Measurements from ENCODE around the gene ANTXR2.

ANTXR2 gene

DNA sequence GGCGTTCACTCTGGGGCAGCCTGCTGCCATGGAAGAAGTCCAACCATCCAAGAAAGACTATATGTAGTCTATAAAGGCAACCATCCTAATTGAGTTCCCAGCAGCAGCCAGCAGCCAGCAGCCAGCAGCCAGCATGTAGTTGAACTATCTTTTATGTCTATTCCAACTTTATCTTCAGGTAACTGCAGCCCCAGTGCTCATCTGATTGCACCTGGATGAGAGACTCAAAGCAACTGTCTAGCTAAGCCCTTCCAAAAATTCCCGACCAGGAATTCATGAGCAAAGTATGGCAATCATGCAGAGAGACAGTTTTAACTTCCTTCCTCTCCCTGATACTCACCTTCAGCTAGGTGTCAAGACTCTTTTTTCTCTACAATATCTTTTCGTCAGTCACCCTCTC, 216.8 kb downstream of the ANTXR2 start:
- Histone ChIP-seq H3K4me3 (replicated peaks; ENCODE audit: insufficient read depth, low read length) (no peak overlapping the region), H3K27me3 (ENCODE audit: insufficient read depth, poor library complexity, severe bottlenecking) (no peaks in the 10 kb centered on the region), H3K27ac (replicated peaks) (no peak overlapping the region)
- DNase-seq (ENCODE audit: low read depth in 1 of 2, low spot score in 1 of 2), result no peak
- TF ChIP-seq, protein P1, sequence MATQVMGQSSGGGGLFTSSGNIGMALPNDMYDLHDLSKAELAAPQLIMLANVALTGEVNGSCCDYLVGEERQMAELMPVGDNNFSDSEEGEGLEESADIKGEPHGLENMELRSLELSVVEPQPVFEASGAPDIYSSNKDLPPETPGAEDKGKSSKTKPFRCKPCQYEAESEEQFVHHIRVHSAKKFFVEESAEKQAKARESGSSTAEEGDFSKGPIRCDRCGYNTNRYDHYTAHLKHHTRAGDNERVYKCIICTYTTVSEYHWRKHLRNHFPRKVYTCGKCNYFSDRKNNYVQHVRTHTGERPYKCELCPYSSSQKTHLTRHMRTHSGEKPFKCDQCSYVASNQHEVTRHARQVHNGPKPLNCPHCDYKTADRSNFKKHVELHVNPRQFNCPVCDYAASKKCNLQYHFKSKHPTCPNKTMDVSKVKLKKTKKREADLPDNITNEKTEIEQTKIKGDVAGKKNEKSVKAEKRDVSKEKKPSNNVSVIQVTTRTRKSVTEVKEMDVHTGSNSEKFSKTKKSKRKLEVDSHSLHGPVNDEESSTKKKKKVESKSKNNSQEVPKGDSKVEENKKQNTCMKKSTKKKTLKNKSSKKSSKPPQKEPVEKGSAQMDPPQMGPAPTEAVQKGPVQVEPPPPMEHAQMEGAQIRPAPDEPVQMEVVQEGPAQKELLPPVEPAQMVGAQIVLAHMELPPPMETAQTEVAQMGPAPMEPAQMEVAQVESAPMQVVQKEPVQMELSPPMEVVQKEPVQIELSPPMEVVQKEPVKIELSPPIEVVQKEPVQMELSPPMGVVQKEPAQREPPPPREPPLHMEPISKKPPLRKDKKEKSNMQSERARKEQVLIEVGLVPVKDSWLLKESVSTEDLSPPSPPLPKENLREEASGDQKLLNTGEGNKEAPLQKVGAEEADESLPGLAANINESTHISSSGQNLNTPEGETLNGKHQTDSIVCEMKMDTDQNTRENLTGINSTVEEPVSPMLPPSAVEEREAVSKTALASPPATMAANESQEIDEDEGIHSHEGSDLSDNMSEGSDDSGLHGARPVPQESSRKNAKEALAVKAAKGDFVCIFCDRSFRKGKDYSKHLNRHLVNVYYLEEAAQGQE (IDR thresholded peaks at IDR 0.05; ENCODE audit: insufficient replicate concordance, low read depth), result no peak
- TF ChIP-seq POLR2AphosphoS5 (IDR thresholded peaks at IDR 0.05; ENCODE audit: low read depth) (no peak), GABPA (IDR thresholded peaks at IDR 0.05; ENCODE audit: low read depth) (no peak), SPI1 (IDR thresholded peaks at IDR 0.05; ENCODE audit: borderline replicate concordance, low read depth) (no peak)
- TF ChIP-seq, protein P2, sequence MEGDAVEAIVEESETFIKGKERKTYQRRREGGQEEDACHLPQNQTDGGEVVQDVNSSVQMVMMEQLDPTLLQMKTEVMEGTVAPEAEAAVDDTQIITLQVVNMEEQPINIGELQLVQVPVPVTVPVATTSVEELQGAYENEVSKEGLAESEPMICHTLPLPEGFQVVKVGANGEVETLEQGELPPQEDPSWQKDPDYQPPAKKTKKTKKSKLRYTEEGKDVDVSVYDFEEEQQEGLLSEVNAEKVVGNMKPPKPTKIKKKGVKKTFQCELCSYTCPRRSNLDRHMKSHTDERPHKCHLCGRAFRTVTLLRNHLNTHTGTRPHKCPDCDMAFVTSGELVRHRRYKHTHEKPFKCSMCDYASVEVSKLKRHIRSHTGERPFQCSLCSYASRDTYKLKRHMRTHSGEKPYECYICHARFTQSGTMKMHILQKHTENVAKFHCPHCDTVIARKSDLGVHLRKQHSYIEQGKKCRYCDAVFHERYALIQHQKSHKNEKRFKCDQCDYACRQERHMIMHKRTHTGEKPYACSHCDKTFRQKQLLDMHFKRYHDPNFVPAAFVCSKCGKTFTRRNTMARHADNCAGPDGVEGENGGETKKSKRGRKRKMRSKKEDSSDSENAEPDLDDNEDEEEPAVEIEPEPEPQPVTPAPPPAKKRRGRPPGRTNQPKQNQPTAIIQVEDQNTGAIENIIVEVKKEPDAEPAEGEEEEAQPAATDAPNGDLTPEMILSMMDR (IDR thresholded peaks at IDR 0.05; ENCODE audit: insufficient read depth, low read length), result no peak

DNA sequence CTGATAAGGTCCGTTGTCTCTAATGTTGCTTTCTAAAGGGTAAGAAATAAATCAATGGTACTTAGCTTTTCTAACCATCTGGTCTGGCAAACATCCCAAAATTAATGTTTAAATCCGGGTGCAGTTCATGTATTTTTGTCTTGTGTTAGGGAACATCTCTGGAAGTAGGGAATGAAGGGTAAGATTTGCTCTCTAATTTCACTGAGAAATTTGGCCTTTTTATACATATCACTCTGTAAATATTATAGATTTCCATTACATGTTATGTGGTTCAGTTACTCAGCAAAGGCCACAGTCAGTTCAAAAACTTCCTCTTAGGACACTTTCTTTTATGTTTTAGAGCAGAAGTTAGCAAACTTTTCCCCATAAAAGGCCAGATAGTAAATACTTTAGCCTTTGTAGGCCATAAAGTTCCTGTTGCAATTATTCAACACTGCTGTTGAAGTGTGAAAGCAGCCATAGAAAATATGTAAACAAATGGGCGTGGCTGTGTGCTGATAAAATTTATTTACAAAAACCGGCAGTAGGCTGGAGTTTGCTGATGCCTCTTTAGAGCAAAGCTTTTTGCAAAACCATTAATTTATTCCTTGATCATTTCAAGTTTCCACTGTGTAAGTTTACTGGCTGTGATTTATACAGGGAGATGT, 218.1 kb downstream of the ANTXR2 start:
- TF ChIP-seq, protein P1 (IDR thresholded peaks at IDR 0.05; ENCODE audit: insufficient replicate concordance, low read depth), result no peak
- TF ChIP-seq SPI1 (IDR thresholded peaks at IDR 0.05; ENCODE audit: borderline replicate concordance, low read depth), result no peak
- TF ChIP-seq, protein P2 (IDR thresholded peaks at IDR 0.05; ENCODE audit: insufficient read depth, low read length), result no peak
- no peak for TF ChIP-seq POLR2AphosphoS5 (IDR thresholded peaks at IDR 0.05; ENCODE audit: low read depth)
- TF ChIP-seq GABPA (IDR thresholded peaks at IDR 0.05; ENCODE audit: low read depth), result no peak
- Histone ChIP-seq H3K4me3 (replicated peaks; ENCODE audit: insufficient read depth, low read length) (no peak overlapping the region), H3K27me3 (ENCODE audit: insufficient read depth, poor library complexity, severe bottlenecking) (no peaks in the 10 kb centered on the region), H3K27ac (replicated peaks) (no peak overlapping the region)
- no peak for DNase-seq (ENCODE audit: low read depth in 1 of 2, low spot score in 1 of 2)

DNA sequence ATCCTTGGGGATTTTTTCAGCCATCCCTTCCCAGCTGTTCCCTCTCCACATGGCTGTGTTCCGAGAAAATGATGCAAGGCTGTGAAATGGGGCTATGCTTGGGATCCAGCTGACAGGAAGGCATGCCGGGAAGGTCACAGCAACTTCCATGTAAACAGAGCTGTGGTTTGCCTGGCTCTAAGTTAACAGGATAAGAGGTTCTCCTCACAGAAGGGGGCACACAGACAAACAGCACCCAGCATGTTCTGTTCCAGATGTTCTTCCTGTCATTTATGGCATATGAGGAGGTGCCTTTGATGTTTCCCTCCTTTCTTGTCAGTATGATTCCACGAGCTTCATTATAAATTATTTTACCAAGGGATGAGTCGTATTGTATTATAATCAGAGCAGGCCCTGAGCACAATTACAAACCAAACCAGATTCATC, 220.7 kb downstream of the ANTXR2 start:
- TF ChIP-seq SPI1 (IDR thresholded peaks at IDR 0.05; ENCODE audit: borderline replicate concordance, low read depth) (no peak), GABPA (IDR thresholded peaks at IDR 0.05; ENCODE audit: low read depth) (no peak), POLR2AphosphoS5 (IDR thresholded peaks at IDR 0.05; ENCODE audit: low read depth) (no peak)
- TF ChIP-seq, protein P1 (IDR thresholded peaks at IDR 0.05; ENCODE audit: insufficient replicate concordance, low read depth), result no peak
- TF ChIP-seq, protein P2 (IDR thresholded peaks at IDR 0.05; ENCODE audit: insufficient read depth, low read length), result no peak
- Histone ChIP-seq H3K27ac (replicated peaks) (no peak overlapping the region), H3K27me3 (ENCODE audit: insufficient read depth, poor library complexity, severe bottlenecking) (no peaks in the 10 kb centered on the region), H3K4me3 (replicated peaks; ENCODE audit: insufficient read depth, low read length) (no peak overlapping the region)
- DNase-seq (ENCODE audit: low read depth in 1 of 2, low spot score in 1 of 2), result no peak
